PC-3 (cell line): Measurements from ENCODE around the gene EPB41L4A. TPM values are rescaled to one million over a fixed set of nuclear protein-coding genes. Genes with fewer than 3 reads are reported as not detected.

Experiments used
- ATAC-seq: fragments of 200-7000 bp; cut with Tn5 transposase; 2 replicates; pipeline ENCODE4 v1.9.1; 2020; ENCODE audit warnings: mild to moderate bottlenecking, moderate library complexity
- BruUV-seq: library from RNA; stranded (reverse); fragments of 400-500 nt; replicated peaks from 2 replicates; lab custom pipeline; 2021; lab: Mats Ljungman, UMichigan
- CTCF ChIA-PET: fragments of 300-600 bp; sonication (Branson Sonifier 250); formaldehyde crosslinking; loops from one replicate; lab custom pipeline; 2022; ENCODE audit warnings: antibody characterized with exemption; lab: Charles Lee
- POLR2A ChIA-PET: fragments of 300-600 bp; sonication (Branson Sonifier 250); formaldehyde crosslinking; loops from one replicate; lab custom pipeline; 2022; ENCODE audit warnings: antibody characterized with exemption; ENCODE audit not compliant: unreplicated experiment; lab: Charles Lee
- DNase-seq: peaks from one replicate; pipeline ENCODE4 v3.0.0-alpha.2; 2015
- H2AFZ ChIP-seq: fragments of 300-600 bp; sonication (generic); 2 replicates; pipeline ENCODE4 v1.6.0; 2016; ENCODE audit warnings: antibody characterized with exemption, low read length
- H3F3A ChIP-seq: fragments of 300-600 bp; sonication (generic); one replicate; pipeline ENCODE4 v1.6.0; 2017; ENCODE audit warnings: antibody characterized with exemption, low read length, control low read depth, mild to moderate bottlenecking; ENCODE audit not compliant: unreplicated experiment
- H3K27ac ChIP-seq: fragments of 300-600 bp; sonication (generic); 2 replicates; pipeline ENCODE4 v1.5.1; 2016; ENCODE audit warnings: mild to moderate bottlenecking, low read length
- H3K27me3 ChIP-seq: fragments of 300-600 bp; sonication (generic); 2 replicates; pipeline ENCODE4 v1.6.1; 2016; ENCODE audit warnings: low read length, mixed read lengths
- H3K36me3 ChIP-seq: fragments of 300-600 bp; sonication (generic); 2 replicates; pipeline ENCODE4 v1.6.1; 2016; ENCODE audit warnings: low read depth, mixed run types, low read length, mixed read lengths
- H3K4me1 ChIP-seq: fragments of 300-600 bp; sonication (generic); 2 replicates; pipeline ENCODE4 v1.5.1; 2016; ENCODE audit warnings: low read length; ENCODE audit not compliant: insufficient read depth
- H3K4me2 ChIP-seq: fragments of 300-600 bp; sonication (generic); 2 replicates; pipeline ENCODE4 v1.6.0; 2016; ENCODE audit warnings: low read length
- H3K4me3 ChIP-seq: fragments of 300-600 bp; sonication (generic); 2 replicates; pipeline ENCODE4 v1.5.1; 2016; ENCODE audit warnings: mild to moderate bottlenecking, low read length, mixed read lengths
- H3K79me2 ChIP-seq: fragments of 300-600 bp; sonication (generic); 2 replicates; pipeline ENCODE4 v1.6.1; 2017; ENCODE audit warnings: low read length, mixed read lengths
- H3K9ac ChIP-seq: fragments of 300-600 bp; sonication (generic); 2 replicates; pipeline ENCODE4 v1.6.0; 2016; ENCODE audit warnings: mild to moderate bottlenecking, low read length
- H3K9me2 ChIP-seq: fragments of 300-600 bp; sonication (generic); replicated peaks from 2 replicates; pipeline ENCODE4 v1.6.1; 2016; ENCODE audit warnings: mixed run types, low read length, mixed read lengths
- H3K9me3 ChIP-seq: fragments of 300-600 bp; sonication (generic); 2 replicates; pipeline ENCODE4 v1.6.1; 2016; ENCODE audit warnings: low read length, mixed read lengths
- H4K20me1 ChIP-seq: fragments of 300-600 bp; sonication (generic); 2 replicates; pipeline ENCODE4 v1.6.1; 2016; ENCODE audit warnings: low read length, mixed read lengths
- EZH2 ChIP-seq: fragments of 300-600 bp; sonication (generic); IDR thresholded peaks from one replicate; pipeline ENCODE4 v1.6.1; 2017; ENCODE audit warnings: antibody characterized with exemption, mild to moderate bottlenecking, low read length; ENCODE audit not compliant: unreplicated experiment
- EZH2phosphoT487 ChIP-seq: fragments of 300-600 bp; sonication (generic); IDR thresholded peaks from 2 replicates; pipeline ENCODE4 v1.6.1; 2018; ENCODE audit warnings: mild to moderate bottlenecking, antibody characterized with exemption, low read length, borderline replicate concordance
- intact Hi-C: fragments of 100-400 bp; cut with micrococcal nuclease; formaldehyde crosslinking; loops from 2 replicates; pipeline ENCODE4 v1.9.0; 2023
- total RNA-seq: library from RNA; depleted of rRNA; stranded (reverse); fragments of >200 nt; gene quantifications from 2 replicates; pipeline ENCODE4 v1.2.3, GENCODE V29; 2014
- TF ChIP-seq, protein P1 (sequence below): fragments of 300-600 bp; sonication (generic); conservative IDR thresholded peaks from 2 replicates; pipeline ENCODE4 v1.5.1; 2017; ENCODE audit warnings: antibody characterized with exemption, low read depth, mild to moderate bottlenecking, low read length

EPB41L4A gene
- total RNA-seq, 1 experiment from 2014 or later: not detected

DNA sequence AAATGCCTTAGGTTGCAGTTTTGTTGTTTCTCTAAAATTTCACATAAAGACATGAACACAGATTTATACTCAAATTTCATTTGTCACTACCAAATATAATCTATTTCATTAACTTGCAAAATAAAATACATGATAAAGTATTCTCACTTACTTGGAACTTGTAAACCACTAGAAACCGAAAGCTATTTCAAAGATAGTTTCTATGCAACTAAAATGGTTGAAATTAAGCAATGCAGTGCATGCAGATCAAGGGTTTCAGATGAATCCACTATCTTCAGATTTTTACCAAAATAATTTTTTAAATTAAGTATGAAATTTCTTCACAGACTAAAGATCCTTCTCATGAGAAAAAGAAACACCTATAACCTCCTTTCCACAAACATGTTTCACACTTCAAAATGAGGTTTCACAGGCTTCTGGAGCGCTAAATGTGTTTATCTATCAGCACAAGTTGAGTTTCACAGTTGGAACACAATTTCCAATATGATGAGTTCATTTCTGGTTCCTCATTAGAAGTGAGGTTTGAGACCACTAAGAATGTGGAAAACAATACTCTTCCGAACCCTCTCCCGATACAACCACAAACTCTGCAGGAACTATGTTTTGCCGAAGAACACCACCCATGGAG is 63.9 kb downstream of the EPB41L4A start:
- Histone ChIP-seq H3K4me2 (no peak overlapping the region), H3K4me1 (no peaks in the 10 kb centered on the region), H3K9me2 (no peaks in the 10 kb centered on the region), H3K4me3 (no peak overlapping the region), H3K27ac (no peak overlapping the region), H3K27me3 (peaks cover 67% of the 10 kb centered on the region), H3K9ac (no peak overlapping the region), H4K20me1 (no peaks in the 10 kb centered on the region), H2AFZ (no peak overlapping the region), H3K9me3 (no peaks in the 10 kb centered on the region), H3K79me2 (no peaks in the 10 kb centered on the region), H3K36me3 (no peaks in the 10 kb centered on the region), H3F3A (no peaks in the 10 kb centered on the region)
- no TSS peak for BruUV-seq
- DNase-seq (no peak), ATAC-seq (no peak)
- ChIA-PET POLR2A (no interaction called here), CTCF (no interaction called here)
- TF ChIP-seq, protein P1, sequence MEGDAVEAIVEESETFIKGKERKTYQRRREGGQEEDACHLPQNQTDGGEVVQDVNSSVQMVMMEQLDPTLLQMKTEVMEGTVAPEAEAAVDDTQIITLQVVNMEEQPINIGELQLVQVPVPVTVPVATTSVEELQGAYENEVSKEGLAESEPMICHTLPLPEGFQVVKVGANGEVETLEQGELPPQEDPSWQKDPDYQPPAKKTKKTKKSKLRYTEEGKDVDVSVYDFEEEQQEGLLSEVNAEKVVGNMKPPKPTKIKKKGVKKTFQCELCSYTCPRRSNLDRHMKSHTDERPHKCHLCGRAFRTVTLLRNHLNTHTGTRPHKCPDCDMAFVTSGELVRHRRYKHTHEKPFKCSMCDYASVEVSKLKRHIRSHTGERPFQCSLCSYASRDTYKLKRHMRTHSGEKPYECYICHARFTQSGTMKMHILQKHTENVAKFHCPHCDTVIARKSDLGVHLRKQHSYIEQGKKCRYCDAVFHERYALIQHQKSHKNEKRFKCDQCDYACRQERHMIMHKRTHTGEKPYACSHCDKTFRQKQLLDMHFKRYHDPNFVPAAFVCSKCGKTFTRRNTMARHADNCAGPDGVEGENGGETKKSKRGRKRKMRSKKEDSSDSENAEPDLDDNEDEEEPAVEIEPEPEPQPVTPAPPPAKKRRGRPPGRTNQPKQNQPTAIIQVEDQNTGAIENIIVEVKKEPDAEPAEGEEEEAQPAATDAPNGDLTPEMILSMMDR: no peak
- TF ChIP-seq EZH2phosphoT487: no peak
- no peak for TF ChIP-seq EZH2
- intact Hi-C loops: no loop called here

DNA sequence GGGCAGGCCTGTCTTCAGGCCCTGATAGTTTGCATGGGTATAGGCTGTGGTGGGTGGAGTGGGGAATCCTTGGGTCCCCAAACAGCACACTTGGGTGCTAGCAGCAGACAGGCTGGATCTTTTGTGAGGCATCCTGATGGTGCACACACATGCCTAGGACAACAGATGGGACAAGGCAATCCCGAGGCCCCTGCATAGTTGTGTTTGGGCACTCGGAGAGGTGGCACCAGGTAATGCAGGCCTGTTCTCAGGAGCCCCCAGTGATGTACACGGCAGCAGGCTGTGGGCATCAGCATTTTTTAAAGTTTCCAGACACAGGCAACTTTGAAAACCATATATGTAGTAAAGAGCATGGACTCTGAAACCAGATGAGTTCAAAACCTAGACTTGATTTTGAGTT is 65.4 kb downstream of the EPB41L4A start:
- Histone ChIP-seq H3K9me2 (no peaks in the 10 kb centered on the region), H3K9ac (no peak overlapping the region), H3K27ac (no peak overlapping the region), H4K20me1 (no peaks in the 10 kb centered on the region), H3K36me3 (no peaks in the 10 kb centered on the region), H3K4me2 (no peak overlapping the region), H3K27me3 (peaks cover 80% of the 10 kb centered on the region), H3K4me1 (no peaks in the 10 kb centered on the region), H2AFZ (no peak overlapping the region), H3K9me3 (no peaks in the 10 kb centered on the region), H3K4me3 (no peak overlapping the region), H3F3A (no peaks in the 10 kb centered on the region), H3K79me2 (no peaks in the 10 kb centered on the region)
- ATAC-seq (no peak), DNase-seq (no peak)
- BruUV-seq: no TSS peak
- CTCF ChIA-PET: no interaction called here
- no peak for TF ChIP-seq EZH2phosphoT487
- TF ChIP-seq, protein P1: no peak
- no peak for TF ChIP-seq EZH2
- POLR2A ChIA-PET: no interaction called here
- intact Hi-C loops: no loop called here

DNA sequence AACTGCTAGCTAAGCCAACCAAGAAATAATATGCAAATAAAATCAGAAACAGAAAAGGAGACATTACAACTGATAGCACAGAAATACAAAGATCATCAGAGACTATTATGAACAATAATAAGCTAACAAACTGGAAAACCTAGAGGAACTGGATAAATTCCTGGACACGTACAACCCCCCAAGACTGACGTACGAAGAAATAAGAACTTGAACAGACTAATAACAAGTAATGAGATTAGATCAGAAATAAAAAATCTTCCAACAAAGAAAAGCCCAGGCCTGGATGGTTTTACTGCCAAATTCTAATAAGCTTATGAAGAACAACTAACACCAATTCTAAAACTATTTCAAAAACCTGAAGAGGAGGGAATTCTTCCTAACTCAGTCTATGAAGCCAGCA is 67.9 kb downstream of the EPB41L4A start:
- TF ChIP-seq EZH2: no peak
- no peak for TF ChIP-seq EZH2phosphoT487
- TF ChIP-seq, protein P1: no peak
- H3F3A ChIP-seq: no peaks in the 10 kb centered on the region
- POLR2A ChIA-PET: no interaction called here
- H3K9me3 ChIP-seq: no peaks in the 10 kb centered on the region
- H3K27ac ChIP-seq: no peak overlapping the region
- no peak overlapping the region for H3K9ac ChIP-seq
- no peaks in the 10 kb centered on the region for H3K36me3 ChIP-seq
- no peak overlapping the region for H2AFZ ChIP-seq
- BruUV-seq: no TSS peak
- H4K20me1 ChIP-seq: no peaks in the 10 kb centered on the region
- no peak overlapping the region for H3K4me2 ChIP-seq
- DNase-seq (no peak), ATAC-seq (no peak)
- no peaks in the 10 kb centered on the region for H3K4me1 ChIP-seq
- CTCF ChIA-PET: interaction anchor here (0.7 kb wide), 1 partner anchor 494 kb away, joined by 4 read pairs; no protein-coding TSS in a partner anchor
- no peaks in the 10 kb centered on the region for H3K9me2 ChIP-seq
- intact Hi-C loops: no loop called here
- no peak overlapping the region for H3K4me3 ChIP-seq
- H3K27me3 ChIP-seq: peaks cover 80% of the 10 kb centered on the region
- H3K79me2 ChIP-seq: no peaks in the 10 kb centered on the region
